GM19438 (cell line): ENCODE data around the gene HS2ST1.

Experiments
- ATAC-seq: cut with Tn5 transposase; IDR thresholded peaks from one replicate; pipeline ENCODE4 v1.9.1; 2021; ENCODE audit warnings: low read depth; ENCODE audit not compliant: unreplicated experiment

The HS2ST1 gene

GRCh38 chr1:87151500-87152421 lies 237.3 kb downstream of the HS2ST1 start:
- peak; percentile 78 for ATAC-seq

GRCh38 chr1:87154384-87154783 lies 239.9 kb downstream of the HS2ST1 start:
- no peak for ATAC-seq

DNA sequence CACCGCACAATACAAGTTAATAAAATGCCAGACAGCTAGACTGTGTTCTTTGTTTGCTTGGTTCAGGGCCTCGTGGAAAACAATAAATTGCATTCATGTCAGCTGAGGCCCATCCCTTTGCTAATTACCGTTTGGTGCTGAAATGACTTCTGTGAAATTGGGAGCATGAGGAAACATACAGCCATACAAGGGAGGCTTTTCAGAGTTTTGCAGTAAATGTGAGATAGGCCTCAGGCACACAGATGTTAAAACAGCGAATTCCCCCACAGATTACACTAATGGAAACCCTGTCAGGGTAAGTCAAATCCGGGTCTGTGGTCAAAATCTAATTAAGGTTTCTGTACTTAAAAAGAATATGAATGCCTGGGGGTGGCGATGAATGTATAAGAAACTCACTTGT lies 240.7 kb downstream of the HS2ST1 start:
- no peak for ATAC-seq

DNA sequence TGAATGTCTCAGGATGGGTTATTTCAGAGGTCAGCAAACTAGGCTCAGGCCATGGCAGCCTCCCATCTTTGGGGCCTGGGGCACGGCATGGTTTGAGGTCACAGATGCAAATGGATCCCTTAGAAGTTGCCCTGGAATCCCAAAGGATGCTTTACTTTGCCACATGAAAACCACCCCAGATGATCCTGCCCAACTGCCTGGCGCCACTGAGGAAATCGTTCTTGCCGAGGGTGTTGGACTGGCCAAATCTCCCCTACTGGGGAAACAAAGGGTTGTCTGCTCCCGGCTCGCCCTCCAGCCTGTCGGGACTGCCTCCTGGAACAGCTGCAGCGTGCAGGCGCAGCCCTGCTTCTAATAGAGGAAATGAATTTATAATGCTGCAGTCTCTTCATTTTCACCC lies 241.2 kb downstream of the HS2ST1 start:
- no peak for ATAC-seq

- no peak for ATAC-seq
Observed at GRCh38 chr1:87156124-87156523, 241.7 kb downstream of the HS2ST1 start.

GRCh38 chr1:87159378-87159915 lies 245.0 kb downstream of the HS2ST1 start:
- ATAC-seq, result no peak
